Trophoblast cell (in vitro differentiated cells and primary cell): Measurements from ENCODE around the gene GRSF1.

Source experiments
- DNase-seq, 2 donors: peaks; one replicate each; pipeline ENCODE4 v3.0.0-alpha.2; 2016
- H2AFZ ChIP-seq: 2 replicates; pipeline ENCODE4 v1.6.1; 2013; ENCODE audit warnings: low read length, moderate library complexity, mild to moderate bottlenecking; ENCODE audit not compliant: insufficient read depth, poor library complexity
- H2AK5ac ChIP-seq: 2 replicates; pipeline ENCODE4 v1.6.1; 2013; ENCODE audit warnings: mild to moderate bottlenecking, low read length
- H2BK120ac ChIP-seq: 2 replicates; pipeline ENCODE4 v1.6.1; 2013; ENCODE audit warnings: low read length, mild to moderate bottlenecking, moderate library complexity; ENCODE audit not compliant: insufficient read depth, poor library complexity
- H2BK12ac ChIP-seq: 2 replicates; pipeline ENCODE4 v1.6.1; 2013; ENCODE audit warnings: mild to moderate bottlenecking, low read length, moderate library complexity
- H2BK5ac ChIP-seq: 2 replicates; pipeline ENCODE4 v1.6.1; 2013; ENCODE audit warnings: low read length, low read depth, moderate library complexity, mild to moderate bottlenecking; ENCODE audit not compliant: poor library complexity
- H3K14ac ChIP-seq: 2 replicates; pipeline ENCODE4 v1.6.1; 2013; ENCODE audit warnings: mild to moderate bottlenecking, low read length
- H3K18ac ChIP-seq: 2 replicates; pipeline ENCODE4 v1.6.1; 2013; ENCODE audit warnings: mild to moderate bottlenecking, low read length
- H3K23ac ChIP-seq: 2 replicates; pipeline ENCODE4 v1.6.1; 2013; ENCODE audit warnings: low read length
- H3K27ac ChIP-seq: 2 replicates; pipeline ENCODE4 v1.5.1; 2013; ENCODE audit warnings: low read depth, mild to moderate bottlenecking, inconsistent platforms, low read length, moderate library complexity
- H3K27me3 ChIP-seq: 2 replicates; pipeline ENCODE4 v1.6.1; 2013; ENCODE audit warnings: inconsistent platforms, mild to moderate bottlenecking, low read length, moderate library complexity; ENCODE audit not compliant: insufficient read depth
- H3K36me3 ChIP-seq, 2 experiments: 1 replicate in 1 of 2; 2 replicates in 1 of 2; pipeline ENCODE4 v1.6.1; 2013; ENCODE audit warnings: low read length in 2 of 2, mild to moderate bottlenecking in 2 of 2, moderate library complexity in 1 of 2; ENCODE audit not compliant: insufficient read depth in 2 of 2, control insufficient read depth in 1 of 2
- H3K4ac ChIP-seq: 2 replicates; pipeline ENCODE4 v1.6.1; 2013; ENCODE audit warnings: low read depth, mild to moderate bottlenecking, low read length, moderate library complexity
- H3K4me1 ChIP-seq, 2 experiments: 1 replicate in 1 of 2; 2 replicates in 1 of 2; pipeline ENCODE4 v1.6.1; 2013; ENCODE audit warnings: low read length in 2 of 2, mild to moderate bottlenecking in 2 of 2, moderate library complexity in 1 of 2; ENCODE audit not compliant: insufficient read depth in 2 of 2, control insufficient read depth in 1 of 2
- H3K4me2 ChIP-seq: 2 replicates; pipeline ENCODE4 v1.6.1; 2013; ENCODE audit warnings: inconsistent platforms, mild to moderate bottlenecking, low read length, moderate library complexity
- H3K4me3 ChIP-seq: 2 replicates; pipeline ENCODE4 v1.5.1; 2013; ENCODE audit warnings: mild to moderate bottlenecking, low read depth, low read length, inconsistent platforms
- H3K79me1 ChIP-seq: one replicate; pipeline ENCODE4 v1.6.1; 2013; ENCODE audit warnings: low read length
- H3K79me2 ChIP-seq: 2 replicates; pipeline ENCODE4 v1.6.1; 2013; ENCODE audit warnings: low read length, mild to moderate bottlenecking; ENCODE audit not compliant: control insufficient read depth, insufficient read depth, poor library complexity
- H3K9ac ChIP-seq: 2 replicates; pipeline ENCODE4 v1.6.1; 2013; ENCODE audit warnings: mild to moderate bottlenecking, low read length
- H3K9me3 ChIP-seq: 2 replicates; pipeline ENCODE4 v1.6.1; 2013; ENCODE audit warnings: low read depth, mild to moderate bottlenecking, control low read depth, inconsistent platforms, low read length; ENCODE audit not compliant: insufficient read depth
- H4K12ac ChIP-seq: 2 replicates; pipeline ENCODE4 v1.6.1; 2013; ENCODE audit warnings: low read depth, mild to moderate bottlenecking, low read length, moderate library complexity
- H4K8ac ChIP-seq: 2 replicates; pipeline ENCODE4 v1.6.1; 2013; ENCODE audit warnings: low read depth, mild to moderate bottlenecking, low read length, moderate library complexity
- H4K91ac ChIP-seq: one replicate; pipeline ENCODE4 v1.6.1; 2013; ENCODE audit warnings: low read depth, mild to moderate bottlenecking, low read length, moderate library complexity
- WGBS: extraction: QIAGEN DNeasy Blood & Tissue Kit; methylation state at CpG from one replicate; pipeline ENCODE4 v1.1.7; 2013; ENCODE audit warnings: missing lambda C conversion rate; ENCODE audit not compliant: insufficient read length, insufficient coverage; ENCODE audit errors: extremely low coverage; 5-methylcytosine and 5-hydroxymethylcytosine counted together

The GRSF1 gene

DNA sequence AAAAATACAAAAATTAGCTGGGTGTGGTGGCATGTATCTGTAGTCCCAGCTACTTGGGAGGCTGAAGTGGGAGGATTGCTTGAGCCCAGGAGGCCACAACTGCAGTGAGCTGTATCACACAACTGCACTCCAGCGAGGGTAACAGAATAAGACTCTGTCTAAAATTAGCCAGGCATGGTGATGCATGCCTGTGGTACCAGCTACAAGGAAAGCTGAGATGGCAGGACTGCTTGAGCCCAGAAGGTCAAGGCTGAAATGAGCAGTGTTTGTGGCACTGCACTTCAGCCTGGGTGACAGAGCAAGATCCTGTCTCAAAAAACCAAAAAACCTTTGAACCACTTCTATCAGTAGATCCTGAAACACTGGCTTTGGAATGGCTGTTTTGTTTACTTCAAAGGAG lies 10.2 kb downstream of the GRSF1 start:
- no peak overlapping the region for H2BK120ac ChIP-seq
- no peaks in the 10 kb centered on the region for H3K79me2 ChIP-seq
- no peak overlapping the region for H4K8ac ChIP-seq
- no peak overlapping the region for H2BK12ac ChIP-seq
- no peaks in the 10 kb centered on the region for H3K9me3 ChIP-seq
- H3K27ac ChIP-seq = no peak overlapping the region
- no peak overlapping the region for H3K14ac ChIP-seq
- peaks cover 37 to 50% of the 10 kb centered on the region in 2 experiments for H3K36me3 ChIP-seq
- no peak overlapping the region for H3K4me2 ChIP-seq
- no peaks in the 10 kb centered on the region for H3K4me1 ChIP-seq
- H3K27me3 ChIP-seq = no peaks in the 10 kb centered on the region
- H3K4me3 ChIP-seq = no peak overlapping the region
- no peak overlapping the region for H3K18ac ChIP-seq
- H2BK5ac ChIP-seq = no peak overlapping the region
- H2AK5ac ChIP-seq = no peak overlapping the region
- H4K91ac ChIP-seq = no peak overlapping the region
- no peak overlapping the region for H3K4ac ChIP-seq
- no peak overlapping the region for H3K23ac ChIP-seq
- DNase-seq = no peak
- WGBS = no CpG with 5 or more reads among the region's 1 CpG
- H3K79me1 ChIP-seq = no peaks in the 10 kb centered on the region
- no peak overlapping the region for H2AFZ ChIP-seq
- H4K12ac ChIP-seq = no peak overlapping the region
- H3K9ac ChIP-seq = no peak overlapping the region

DNA sequence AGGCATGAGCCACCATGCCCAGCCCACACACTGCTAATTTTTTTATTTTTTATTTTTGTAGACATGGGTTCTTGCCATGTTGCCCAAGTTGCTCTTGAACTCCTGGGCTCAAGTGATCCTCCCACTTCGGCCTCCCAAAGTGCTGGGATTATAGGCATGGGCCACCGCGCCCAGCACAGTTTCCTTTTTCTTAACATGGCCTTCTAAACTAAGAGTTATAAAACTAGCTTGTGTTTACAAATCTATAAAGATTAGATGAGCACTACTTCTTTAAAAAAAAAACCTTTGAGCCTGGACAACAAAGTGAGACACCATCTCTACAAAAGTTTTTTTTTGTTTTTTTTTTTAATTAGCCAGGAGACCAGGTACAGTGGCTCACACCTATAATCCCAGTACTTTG lies 10.7 kb downstream of the GRSF1 start:
- H3K79me1 ChIP-seq = no peaks in the 10 kb centered on the region
- H3K79me2 ChIP-seq = no peaks in the 10 kb centered on the region
- no peak overlapping the region for H2BK5ac ChIP-seq
- no peak overlapping the region for H2BK120ac ChIP-seq
- no peak overlapping the region for H3K9ac ChIP-seq
- H2BK12ac ChIP-seq = no peak overlapping the region
- H3K4me1 ChIP-seq = no peaks in the 10 kb centered on the region
- H2AK5ac ChIP-seq = no peak overlapping the region
- no peaks in the 10 kb centered on the region for H3K27me3 ChIP-seq
- no peak for DNase-seq
- no peak overlapping the region for H4K91ac ChIP-seq
- no peak overlapping the region for H2AFZ ChIP-seq
- H3K4ac ChIP-seq = no peak overlapping the region
- WGBS = no CpG with 5 or more reads among the region's 3 CpGs
- no peak overlapping the region for H3K18ac ChIP-seq
- H3K27ac ChIP-seq = no peak overlapping the region
- no peak overlapping the region for H4K8ac ChIP-seq
- no peak overlapping the region for H3K4me2 ChIP-seq
- no peak overlapping the region for H3K23ac ChIP-seq
- no peak overlapping the region for H4K12ac ChIP-seq
- H3K14ac ChIP-seq = no peak overlapping the region
- H3K9me3 ChIP-seq = no peaks in the 10 kb centered on the region
- H3K36me3 ChIP-seq = peaks cover 40 to 53% of the 10 kb centered on the region in 2 experiments
- H3K4me3 ChIP-seq = no peak overlapping the region

GRCh38 chr4:70818921-70819320 lies 20.8 kb downstream of the GRSF1 start:
- H3K4me2 ChIP-seq = no peak overlapping the region
- WGBS = no CpG with 5 or more reads among the region's 3 CpGs
- no peak overlapping the region for H3K23ac ChIP-seq
- no peak overlapping the region for H3K14ac ChIP-seq
- H3K27me3 ChIP-seq = no peaks in the 10 kb centered on the region
- no peak overlapping the region for H2BK120ac ChIP-seq
- H2AK5ac ChIP-seq = no peak overlapping the region
- H3K79me2 ChIP-seq = no peaks in the 10 kb centered on the region
- H2BK12ac ChIP-seq = no peak overlapping the region
- H3K4ac ChIP-seq = no peak overlapping the region
- H3K9ac ChIP-seq = no peak overlapping the region
- no peak overlapping the region for H3K4me3 ChIP-seq
- H3K4me1 ChIP-seq = no peaks in the 10 kb centered on the region
- no peak overlapping the region for H4K8ac ChIP-seq
- H4K91ac ChIP-seq = no peak overlapping the region
- no peak overlapping the region for H3K18ac ChIP-seq
- H4K12ac ChIP-seq = no peak overlapping the region
- H3K9me3 ChIP-seq = no peaks in the 10 kb centered on the region
- H2BK5ac ChIP-seq = no peak overlapping the region
- no peaks in the 10 kb centered on the region for H3K79me1 ChIP-seq
- H3K27ac ChIP-seq = no peak overlapping the region
- no peak overlapping the region for H2AFZ ChIP-seq
- H3K36me3 ChIP-seq = peaks cover 16 to 21% of the 10 kb centered on the region in 2 experiments
- no peak for DNase-seq

DNA sequence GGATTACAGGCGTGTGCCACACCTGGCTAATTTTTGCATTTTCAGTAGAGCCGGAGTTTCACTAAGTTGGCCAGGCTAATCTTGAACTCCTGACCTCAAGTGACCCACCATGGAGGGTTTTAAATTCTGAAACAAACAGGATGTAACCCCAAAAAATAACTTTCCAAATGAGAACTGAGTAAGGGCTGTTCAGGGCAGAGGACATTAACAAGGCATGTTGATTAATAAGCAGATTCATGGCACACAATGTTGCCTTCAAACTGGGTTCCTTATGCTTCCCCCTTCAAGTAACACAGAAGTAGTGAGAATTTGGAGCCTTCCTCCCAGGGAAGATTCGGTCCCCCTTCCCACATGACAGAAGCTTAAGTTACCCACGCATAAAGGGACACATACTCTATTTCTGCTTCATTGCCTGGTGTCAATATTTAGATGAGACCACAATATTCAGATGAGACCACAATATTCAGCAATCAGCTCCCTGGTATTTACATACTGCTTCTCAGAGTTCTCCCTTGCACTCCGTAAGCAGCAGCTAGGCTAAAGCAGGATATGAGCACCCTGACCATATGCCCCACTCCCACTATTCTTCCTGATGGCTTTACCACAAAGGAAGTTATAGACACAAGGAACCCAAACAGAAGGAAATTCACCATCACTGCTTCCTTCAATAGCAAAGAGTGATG lies 21.4 kb downstream of the GRSF1 start:
- H3K9me3 ChIP-seq = no peaks in the 10 kb centered on the region
- no peaks in the 10 kb centered on the region for H3K27me3 ChIP-seq
- no peak overlapping the region for H3K9ac ChIP-seq
- H3K27ac ChIP-seq = no peak overlapping the region
- H3K4me3 ChIP-seq = no peak overlapping the region
- no peak overlapping the region for H2BK5ac ChIP-seq
- no peak overlapping the region for H4K8ac ChIP-seq
- no peaks in the 10 kb centered on the region for H3K4me1 ChIP-seq
- no peak overlapping the region for H3K18ac ChIP-seq
- no peak overlapping the region for H3K4me2 ChIP-seq
- H3K79me1 ChIP-seq = no peaks in the 10 kb centered on the region
- H3K23ac ChIP-seq = no peak overlapping the region
- no peak overlapping the region for H3K14ac ChIP-seq
- H4K12ac ChIP-seq = no peak overlapping the region
- DNase-seq = no peak
- no peak overlapping the region for H2AK5ac ChIP-seq
- no CpG with 5 or more reads among the region's 5 CpGs for WGBS
- no peak overlapping the region for H2BK120ac ChIP-seq
- H3K36me3 ChIP-seq = peaks cover 10 to 16% of the 10 kb centered on the region in 2 experiments
- H2BK12ac ChIP-seq = no peak overlapping the region
- no peak overlapping the region for H4K91ac ChIP-seq
- H3K79me2 ChIP-seq = no peaks in the 10 kb centered on the region
- H3K4ac ChIP-seq = no peak overlapping the region
- no peak overlapping the region for H2AFZ ChIP-seq
